ENCODE data around the gene ACSL5. TPM values are rescaled to one million over a fixed set of nuclear protein-coding genes. Genes with fewer than 3 reads are reported as not detected.

Gene ACSL5
- total RNA-seq, 1 experiment from 2014 or later = not detected

DNA sequence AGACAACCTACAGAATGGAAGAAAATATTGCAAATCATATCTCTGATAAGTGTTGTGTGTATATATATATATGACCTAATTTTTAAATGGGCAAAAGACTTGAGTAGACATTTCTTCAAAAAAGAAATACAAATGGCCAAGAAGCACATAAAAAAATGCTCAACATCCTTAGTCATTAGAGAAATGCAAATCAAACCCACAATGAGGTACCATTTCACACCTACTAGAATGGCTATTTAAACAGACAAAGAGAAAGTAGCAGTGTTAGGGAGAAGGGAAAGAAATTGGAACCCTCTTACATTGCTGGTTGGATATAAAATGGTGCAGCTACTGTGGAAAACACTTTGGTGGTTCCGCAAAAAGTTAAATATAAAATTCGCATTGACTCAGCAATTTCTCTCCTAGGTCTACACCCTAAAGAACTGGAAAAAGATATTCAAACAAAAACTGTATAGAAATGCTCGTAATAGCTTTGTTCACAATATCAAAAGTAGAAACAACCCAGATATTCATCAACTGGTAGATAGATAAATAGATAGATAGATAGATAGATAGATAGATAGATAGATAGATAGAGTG is 16.3 kb downstream of the ACSL5 start:
- H3K27me3 ChIP-seq (ENCODE audit: insufficient read depth, low read length) = no peaks in the 10 kb centered on the region
- no peak overlapping the region for H3K4me2 ChIP-seq (ENCODE audit: insufficient read depth, insufficient read length, low read length)
- no peaks in the 10 kb centered on the region for H3K79me1 ChIP-seq (ENCODE audit: insufficient read depth, low read depth, low read length, poor library complexity, severe bottlenecking)
- no peak overlapping the region for H2BK15ac ChIP-seq (ENCODE audit: low read depth, low read length)
- H3K18ac ChIP-seq (ENCODE audit: insufficient read length, low read depth, low read length) = no peak overlapping the region
- no peak overlapping the region for H2BK20ac ChIP-seq (ENCODE audit: low read depth, low read length, poor library complexity, severe bottlenecking)
- no peak overlapping the region for H4K5ac ChIP-seq (ENCODE audit: insufficient read length, low read depth, low read length)
- no peaks in the 10 kb centered on the region for H3K9me3 Mint-ChIP-seq
- H4K91ac ChIP-seq (ENCODE audit: insufficient read length, low read depth, low read length) = no peak overlapping the region
- no peak overlapping the region for H2AK5ac ChIP-seq (ENCODE audit: insufficient read length, low read length)
- no peak overlapping the region for H3K23ac ChIP-seq (ENCODE audit: insufficient read length, low read depth, low read length)
- TF ChIP-seq CTCF (conservative IDR thresholded peaks at IDR 0.05) = no peak
- H3K79me2 ChIP-seq (ENCODE audit: insufficient read depth, low read length) = no peaks in the 10 kb centered on the region
- no peak overlapping the region for H3K56ac ChIP-seq (ENCODE audit: insufficient read length, low read depth, low read length)
- H3K27ac ChIP-seq (ENCODE audit: insufficient read length, low read depth, low read length) = no peak overlapping the region
- H3K4me1 ChIP-seq (ENCODE audit: insufficient read depth, low read length) = no peaks in the 10 kb centered on the region
- H3K4me3 Mint-ChIP-seq = no peak overlapping the region
- H3K14ac ChIP-seq (ENCODE audit: insufficient read depth, low read length) = no peak overlapping the region
- no peaks in the 10 kb centered on the region for H3K9me3 ChIP-seq (ENCODE audit: control insufficient read depth, low read depth, low read length)
- H2BK120ac ChIP-seq (ENCODE audit: low read depth, low read length, poor library complexity, severe bottlenecking) = no peak overlapping the region
- H2AFZ ChIP-seq (ENCODE audit: low read length) = no peak overlapping the region
- no peaks in the 10 kb centered on the region for H3K36me3 Mint-ChIP-seq (ENCODE audit: insufficient read depth in 1 of 3, low read depth in 3 of 3)
- H3K27me3 Mint-ChIP-seq (ENCODE audit: low read depth) = no peaks in the 10 kb centered on the region; the same call in 1 of the 2 replicates
- H3K27ac Mint-ChIP-seq = no peak overlapping the region
- DNase-seq = no peak
- 0 out of 4 replicates have a peak, but pooled peaks cover 0 to 2% of the 10 kb centered on the region in 2 experiments for H3K4me1 Mint-ChIP-seq
- no CpG with 5 or more reads among the region's 3 CpGs for WGBS (ENCODE audit: extremely low coverage, insufficient read length, low lambda C conversion rate)
- H3T11ph ChIP-seq (ENCODE audit: low read length) = no peak overlapping the region
- no peak overlapping the region for H3K4ac ChIP-seq (ENCODE audit: low read depth, low read length)
- no peak overlapping the region for H2BK12ac ChIP-seq (ENCODE audit: insufficient read length, low read depth, low read length)
- no peaks in the 10 kb centered on the region for H3K23me2 ChIP-seq (ENCODE audit: insufficient read length, low read depth, low read length, poor library complexity, severe bottlenecking)
- H4K8ac ChIP-seq (replicated peaks; ENCODE audit: insufficient read length, low read depth, low read length) = no peak overlapping the region
- H4K20me1 ChIP-seq (ENCODE audit: control insufficient read depth, insufficient read depth, insufficient read length) = no peaks in the 10 kb centered on the region
- H2BK5ac ChIP-seq (ENCODE audit: insufficient read length, low read length) = no peak overlapping the region
- no peak overlapping the region for H3K9ac ChIP-seq (ENCODE audit: extremely low read depth, insufficient read length, low read length)

All from H9 (cell line).